Cerebellar cortex (tissue), 1 donor: ENCODE measurements around the gene ACOX1.

ENCODE experiments used
- DNase-seq: peaks from one replicate; pipeline ENCODE4 v3.0.0-alpha.2; 2015; ENCODE audit warnings: low spot score

ACOX1 gene

DNA sequence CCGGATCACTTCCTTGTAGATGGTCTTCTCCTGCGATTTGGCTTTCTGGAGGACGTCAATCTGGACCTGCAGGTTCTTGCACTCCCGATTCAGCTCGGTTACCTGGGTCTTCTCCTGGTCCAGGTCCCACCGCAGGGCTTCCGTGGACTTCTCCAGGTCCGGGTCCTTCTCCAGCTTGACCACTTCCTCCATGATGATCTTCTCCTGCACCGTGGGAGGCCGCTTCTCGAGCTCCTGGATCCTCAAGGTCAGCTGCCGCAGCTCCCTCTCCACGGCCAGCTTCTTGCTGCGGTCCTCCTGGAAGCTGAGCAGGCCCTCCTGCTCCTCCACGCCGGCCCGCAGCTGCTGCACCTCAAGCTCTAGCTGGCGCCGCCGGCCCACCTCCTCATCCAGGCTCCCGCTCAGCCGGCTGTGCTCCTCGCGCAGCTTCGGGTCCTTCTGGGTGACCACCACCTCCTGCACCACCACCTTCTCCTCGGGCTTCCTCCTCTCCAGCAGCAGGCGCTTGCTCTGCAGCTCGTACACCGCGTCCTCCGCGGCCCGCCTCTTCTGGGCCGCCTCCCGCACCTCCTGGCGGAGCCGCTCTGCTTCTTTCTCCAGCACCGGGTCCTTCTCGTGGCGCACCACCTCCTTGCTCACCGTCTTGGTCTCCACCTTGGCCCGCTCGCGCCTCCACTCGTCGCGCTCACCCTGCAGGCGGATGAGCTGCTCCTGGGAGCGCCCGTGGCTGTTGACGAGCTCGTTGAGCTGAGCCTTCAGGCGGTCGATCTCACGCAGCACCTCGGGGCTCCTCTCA lies 29.9 kb upstream of the ACOX1 start:
- DNase-seq: no peak

DNA sequence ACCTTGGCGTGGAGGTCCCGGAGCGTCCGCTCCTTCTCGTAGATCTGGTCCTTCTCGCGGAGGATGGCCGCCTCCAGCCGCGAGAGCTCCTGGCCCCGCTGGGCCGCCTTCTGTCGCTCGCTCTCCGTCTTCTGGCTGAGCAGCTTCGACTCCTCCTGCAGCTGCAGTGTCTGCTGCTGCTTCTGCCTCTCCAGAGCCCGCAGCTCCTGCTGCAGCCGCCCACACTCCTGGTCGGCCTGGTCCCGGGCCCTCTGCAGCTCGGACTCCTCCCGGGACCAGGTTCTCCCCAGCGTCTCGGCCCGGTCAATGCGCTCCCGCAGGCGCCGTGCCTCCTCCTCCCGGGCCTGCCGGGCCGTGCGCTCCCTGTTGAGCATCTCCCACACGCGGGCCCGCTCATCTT lies 29.2 kb upstream of the ACOX1 start:
- no peak for DNase-seq

DNA sequence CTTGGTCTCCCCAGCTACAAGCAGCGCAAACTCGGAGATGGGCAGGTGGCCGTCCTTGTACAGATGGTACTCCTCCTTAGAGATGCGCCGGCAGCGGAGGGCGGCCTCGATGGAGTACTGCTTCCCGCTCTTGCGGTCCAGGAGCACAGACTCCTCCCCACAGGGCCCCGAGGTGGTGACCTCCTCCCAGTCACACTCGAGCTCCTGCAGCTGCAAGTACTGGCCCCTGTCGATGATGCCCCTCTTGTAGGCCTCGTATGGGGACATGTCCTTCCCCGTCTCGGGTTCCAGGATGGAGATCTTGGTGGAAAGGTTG lies 28.8 kb upstream of the ACOX1 start:
- no peak for DNase-seq

DNA sequence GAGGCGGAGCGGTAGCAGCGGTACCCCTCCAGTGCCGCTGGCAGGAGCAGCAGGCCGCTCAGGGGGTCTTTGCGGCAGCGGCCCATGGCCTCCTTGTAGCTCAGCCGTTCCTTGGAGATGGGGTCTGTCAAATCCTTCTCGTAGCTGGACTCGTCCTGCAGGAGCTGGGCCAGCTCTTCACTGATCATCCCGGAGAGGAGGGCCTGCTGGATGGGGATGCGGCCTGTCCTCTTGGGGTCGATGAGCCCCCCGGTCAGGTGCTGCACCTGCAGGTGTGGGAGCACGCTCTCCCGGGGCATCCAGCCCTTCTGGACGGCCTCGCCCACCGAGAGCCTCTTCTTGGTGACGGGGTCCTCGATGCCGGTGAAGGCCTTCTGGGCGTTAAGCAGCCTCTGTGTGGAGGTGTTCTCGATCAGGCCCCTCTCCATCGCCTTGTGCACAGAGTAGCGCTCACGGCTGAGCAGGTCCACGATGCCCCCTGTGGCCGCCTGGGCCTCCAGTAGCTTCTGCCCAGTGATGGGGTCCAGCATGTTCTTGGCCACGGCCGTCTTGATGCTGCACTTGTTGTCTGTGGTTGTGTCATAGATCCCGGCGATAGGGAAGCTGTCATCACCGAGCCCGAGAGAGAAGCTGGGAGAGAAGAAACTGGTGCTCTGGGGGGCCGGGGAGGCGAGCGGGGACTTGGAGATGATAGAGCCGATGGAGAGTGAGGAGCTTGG lies 28.3 kb upstream of the ACOX1 start:
- no peak for DNase-seq

DNA sequence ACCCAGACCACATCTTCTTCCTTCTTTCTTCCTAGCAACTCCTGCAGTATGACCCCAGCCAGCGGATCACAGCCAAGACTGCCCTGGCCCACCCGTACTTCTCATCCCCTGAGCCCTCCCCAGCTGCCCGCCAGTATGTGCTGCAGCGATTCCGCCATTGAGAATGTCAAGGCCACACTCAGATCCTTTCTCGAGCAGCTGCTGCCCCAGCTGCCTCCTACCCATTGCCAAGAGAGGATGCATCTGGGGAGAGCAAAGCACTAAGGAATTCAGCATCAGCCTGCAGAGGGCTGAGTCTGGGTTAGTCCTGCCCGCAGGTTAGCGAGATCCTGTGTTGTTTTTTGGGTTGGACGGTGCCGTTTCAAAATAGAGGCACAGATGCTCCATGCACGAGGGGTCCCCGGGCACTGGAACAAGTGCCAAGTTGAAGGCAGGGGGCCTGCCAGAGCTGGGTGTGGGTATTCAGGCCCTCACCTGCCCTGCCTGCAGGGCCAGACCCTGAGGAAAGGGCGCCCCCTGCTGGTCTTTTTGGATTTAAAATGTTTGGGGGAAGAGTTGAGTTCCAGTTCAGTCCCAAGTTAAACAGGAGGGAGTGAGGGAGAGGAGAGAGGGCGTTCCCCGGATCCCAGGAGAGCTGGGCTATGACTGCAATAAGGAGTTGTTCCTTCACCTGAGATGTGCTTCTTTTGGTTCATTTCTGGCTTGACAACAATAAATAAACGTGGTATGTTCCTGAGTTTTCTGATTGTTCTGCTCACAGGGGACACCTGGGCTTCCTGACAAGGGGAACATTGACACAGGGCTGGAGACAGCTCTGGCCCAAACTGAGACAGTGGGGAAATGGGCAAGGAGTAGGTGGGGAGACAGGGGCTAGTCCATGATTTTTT lies 26.5 kb upstream of the ACOX1 start:
- peak; percentile 71 for DNase-seq

DNA sequence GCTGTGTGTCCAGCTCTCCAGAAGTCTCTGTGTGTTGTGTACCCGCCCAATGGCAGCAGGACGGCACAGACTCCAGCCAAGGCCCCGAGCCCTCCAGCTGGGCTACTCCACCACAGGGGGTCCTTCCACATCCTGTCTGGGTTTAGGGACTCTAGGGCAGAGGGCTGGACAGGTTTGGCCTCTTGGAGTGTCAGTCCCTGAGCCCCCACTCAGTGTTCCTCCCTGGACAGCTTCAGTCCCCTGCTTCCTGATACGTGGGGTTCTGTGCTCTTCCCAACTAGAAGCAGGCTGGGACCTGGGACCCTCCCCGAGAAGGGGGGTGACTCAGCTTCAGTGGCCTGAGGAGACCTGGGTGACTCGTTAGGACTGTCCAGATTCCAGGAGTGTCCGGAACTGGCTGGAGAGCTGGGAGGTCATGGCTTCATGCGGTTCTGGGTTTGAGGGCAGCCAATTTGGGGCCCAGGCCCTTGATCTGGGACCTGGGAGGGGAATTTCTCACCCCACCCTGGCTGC lies 25.8 kb upstream of the ACOX1 start:
- DNase-seq: no peak

DNA sequence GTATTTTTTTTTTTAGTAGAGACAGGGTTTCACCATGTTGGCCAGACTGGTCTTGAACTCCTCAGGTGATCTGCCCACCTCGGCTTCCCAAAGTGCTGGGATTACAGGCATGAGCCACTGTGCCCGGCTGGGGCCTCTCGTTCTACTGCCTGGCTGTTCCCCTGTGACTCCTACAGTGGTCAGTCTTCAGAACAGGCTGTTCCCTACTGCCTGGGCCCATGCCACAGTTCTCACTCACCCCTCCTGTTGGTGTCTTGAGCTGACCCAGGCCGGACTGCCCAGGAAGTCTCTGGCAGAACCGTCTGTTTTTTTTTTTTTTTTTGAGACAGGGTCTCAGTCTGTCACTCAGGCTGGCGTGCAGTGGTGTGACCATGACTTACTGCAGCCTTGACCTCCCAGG lies 24.9 kb upstream of the ACOX1 start:
- no peak for DNase-seq

DNA sequence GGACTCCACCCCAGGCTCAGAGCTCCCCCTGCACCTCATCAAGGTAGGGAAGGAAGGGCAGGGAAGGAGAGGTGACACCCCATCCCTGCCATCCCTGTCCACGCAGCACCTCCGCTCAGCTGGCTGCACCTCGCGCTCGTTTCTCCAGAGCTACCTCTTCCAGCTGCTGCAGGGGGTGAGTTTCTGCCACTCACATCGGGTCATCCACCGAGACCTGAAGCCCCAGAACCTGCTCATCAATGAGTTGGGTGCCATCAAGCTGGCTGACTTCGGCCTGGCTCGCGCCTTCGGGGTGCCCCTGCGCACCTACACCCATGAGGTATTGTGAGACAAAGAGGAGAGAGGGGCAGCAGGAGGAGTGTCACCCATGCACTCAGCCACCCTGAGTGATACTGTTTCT lies 23.1 kb upstream of the ACOX1 start:
- DNase-seq: no peak

DNA sequence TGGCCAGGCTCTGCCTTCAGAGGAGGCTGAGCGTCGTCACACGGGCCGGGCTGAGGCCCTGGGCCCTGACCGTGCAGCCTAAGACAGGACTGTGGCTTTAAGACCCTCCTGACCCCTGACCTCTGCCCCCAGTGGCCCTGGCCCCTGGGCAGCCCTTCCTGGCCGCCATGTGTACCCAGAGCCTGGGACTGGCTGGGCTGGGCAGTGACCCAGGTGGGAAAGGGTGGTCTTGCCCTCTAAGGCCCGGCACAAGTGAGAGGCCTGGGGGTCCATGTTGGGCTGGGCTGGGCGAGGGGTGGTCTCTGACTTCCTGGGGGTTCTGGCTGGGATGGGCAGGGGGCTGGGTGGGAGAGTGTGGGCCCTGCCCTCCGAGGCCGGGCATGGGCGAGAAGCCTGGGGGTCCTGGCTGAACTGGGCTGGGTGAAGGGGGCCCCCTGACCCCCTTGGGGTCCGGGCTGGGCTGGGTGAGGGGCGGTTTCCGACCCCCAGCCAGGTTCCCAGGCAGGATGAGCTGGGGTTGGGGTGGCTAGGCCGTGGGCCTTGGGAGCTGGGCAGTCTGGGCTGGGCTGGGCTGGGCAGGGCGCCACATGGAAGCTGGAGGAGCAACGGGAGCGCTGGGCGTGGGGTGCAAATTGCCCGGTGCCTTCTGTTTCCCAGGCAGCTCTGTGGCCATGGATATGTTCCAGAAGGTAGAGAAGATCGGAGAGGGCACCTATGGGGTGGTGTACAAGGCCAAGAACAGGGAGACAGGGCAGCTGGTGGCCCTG lies 22.0 kb upstream of the ACOX1 start, which contains the start of gene CDK3:
CDK3 (plus strand) TSS at position 101 of the 767 bp plus-strand sequence; CDS start at position 672, 571 bp downstream.
- DNase-seq: no peak

DNA sequence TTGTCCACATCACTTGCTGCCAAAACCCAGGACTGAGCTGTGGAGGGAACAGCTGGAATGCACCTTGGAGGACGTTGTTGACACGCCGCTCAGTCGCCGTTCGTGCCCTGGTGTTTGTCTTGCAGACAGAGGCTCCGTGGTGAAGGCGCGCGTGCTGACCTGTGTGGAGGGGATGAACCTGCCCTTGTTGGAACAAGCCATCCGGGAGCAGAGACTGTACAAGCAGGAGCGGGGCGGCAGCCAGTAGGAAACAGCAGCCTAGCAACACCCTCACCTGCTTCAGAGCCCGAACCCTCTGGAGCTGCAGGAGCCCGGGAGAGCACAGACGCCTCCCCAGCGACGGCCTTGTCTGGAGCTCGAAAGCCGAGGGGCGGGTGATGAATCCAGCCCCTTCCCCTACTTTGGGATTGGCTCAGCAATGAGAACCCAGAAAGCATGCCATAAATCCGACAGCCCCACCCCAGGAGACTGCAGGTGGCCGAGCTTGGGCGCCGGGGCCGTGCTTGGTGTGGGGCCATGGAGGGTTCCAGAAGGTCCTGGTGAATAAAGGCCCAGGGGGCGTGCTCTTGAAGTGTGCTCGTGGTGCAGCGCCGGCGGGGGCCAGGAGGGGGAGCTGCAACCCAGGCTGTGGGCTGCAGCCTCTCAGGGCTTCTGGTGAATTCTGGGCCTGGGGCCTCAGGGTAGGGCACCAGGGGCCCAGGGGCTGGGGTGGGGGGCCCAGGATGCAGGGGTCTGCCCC lies 21.2 kb upstream of the ACOX1 start:
- peak; percentile 33 for DNase-seq

DNA sequence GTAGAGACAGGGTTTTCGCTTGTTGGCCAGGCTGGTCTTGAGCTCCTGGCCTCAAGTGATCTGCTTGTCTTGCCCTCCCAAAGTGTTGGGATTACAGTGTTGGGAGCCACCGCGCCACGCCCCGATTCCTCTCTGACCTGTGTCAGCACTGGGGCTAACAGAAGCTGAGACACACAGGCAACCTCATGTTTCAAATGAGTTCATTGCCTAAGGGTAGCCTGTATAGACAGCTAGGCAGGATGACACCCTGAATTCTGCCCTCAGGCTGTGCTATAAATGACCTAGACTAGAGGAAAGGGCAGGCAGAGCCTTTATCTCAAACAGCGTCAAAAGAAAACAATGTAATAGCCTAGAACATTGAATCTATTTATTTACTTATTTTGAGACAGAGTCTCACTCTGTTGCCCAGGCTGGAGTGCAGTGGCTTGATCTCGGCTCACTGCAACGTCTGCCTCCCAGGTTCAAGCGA lies 19.4 kb upstream of the ACOX1 start:
- DNase-seq: no peak

DNA sequence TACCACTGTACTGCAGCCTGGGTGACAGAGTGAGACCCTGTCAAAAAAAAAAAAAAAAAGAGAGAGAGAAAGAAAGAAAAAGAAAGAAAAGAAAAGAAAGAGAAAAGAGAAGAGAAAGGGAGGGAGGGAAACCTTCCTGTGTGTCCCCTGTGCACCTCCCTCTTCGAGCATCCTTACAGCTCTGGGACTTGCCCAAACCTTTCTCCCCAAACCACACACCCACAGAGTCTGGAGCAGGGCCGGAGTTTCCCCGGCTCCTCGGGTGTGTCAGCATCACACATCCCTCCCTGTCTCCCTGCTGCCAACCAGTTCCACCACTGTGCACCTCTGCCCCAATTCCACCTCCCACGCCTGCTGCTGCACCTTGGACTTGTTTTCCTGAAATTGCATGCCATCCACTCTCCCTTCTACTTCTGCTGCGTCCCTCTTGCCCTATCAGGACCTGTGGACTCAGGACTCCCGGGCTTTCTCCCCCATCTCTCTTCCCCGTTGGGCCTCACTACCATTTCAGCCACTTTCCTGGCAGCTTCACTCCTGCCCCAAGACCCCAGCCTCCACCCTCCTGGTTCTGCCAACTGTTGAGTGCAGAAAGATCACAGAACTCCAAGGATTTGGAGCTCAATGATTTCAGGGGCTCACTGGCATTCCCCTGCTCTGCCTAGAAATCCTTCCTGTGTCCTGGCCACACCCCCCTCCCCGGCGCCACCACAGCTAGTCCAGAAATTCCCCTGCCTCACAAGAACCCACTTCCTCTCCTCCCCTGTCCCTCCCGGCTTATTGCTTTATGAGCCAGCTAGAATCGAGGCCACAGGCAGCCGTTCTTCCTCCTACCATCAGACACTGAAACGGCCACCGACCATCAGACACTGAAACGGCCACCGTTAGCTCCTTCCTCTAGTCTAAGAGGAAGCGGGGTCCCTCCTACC lies 18.0 kb upstream of the ACOX1 start:
- DNase-seq: no peak

DNA sequence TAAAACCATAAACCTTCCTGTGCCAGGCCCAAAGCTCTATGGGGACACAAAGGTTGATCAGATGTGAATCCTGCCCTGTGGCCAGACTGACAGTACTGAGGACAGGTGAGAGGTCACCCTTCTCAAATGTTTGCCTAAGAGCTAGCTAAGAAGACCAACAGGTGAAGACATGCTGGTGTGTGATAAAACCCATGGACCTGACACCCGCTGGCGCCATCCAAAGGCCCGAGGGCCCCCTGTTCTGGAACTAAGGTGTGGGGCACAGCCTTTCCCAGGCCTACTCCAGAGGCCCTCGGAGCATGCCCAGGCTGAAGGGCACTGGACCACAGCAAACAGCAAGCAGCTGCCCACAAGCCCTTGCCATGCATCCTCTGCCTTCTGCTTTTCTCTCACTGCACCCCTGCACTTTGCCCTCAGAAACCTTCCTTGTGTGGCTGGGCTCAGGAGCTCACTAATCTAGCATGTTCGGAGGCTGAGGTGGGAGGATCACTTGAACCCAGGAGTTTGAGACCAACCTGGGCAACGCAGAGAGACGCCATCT lies 16.5 kb upstream of the ACOX1 start:
- DNase-seq: no peak

DNA sequence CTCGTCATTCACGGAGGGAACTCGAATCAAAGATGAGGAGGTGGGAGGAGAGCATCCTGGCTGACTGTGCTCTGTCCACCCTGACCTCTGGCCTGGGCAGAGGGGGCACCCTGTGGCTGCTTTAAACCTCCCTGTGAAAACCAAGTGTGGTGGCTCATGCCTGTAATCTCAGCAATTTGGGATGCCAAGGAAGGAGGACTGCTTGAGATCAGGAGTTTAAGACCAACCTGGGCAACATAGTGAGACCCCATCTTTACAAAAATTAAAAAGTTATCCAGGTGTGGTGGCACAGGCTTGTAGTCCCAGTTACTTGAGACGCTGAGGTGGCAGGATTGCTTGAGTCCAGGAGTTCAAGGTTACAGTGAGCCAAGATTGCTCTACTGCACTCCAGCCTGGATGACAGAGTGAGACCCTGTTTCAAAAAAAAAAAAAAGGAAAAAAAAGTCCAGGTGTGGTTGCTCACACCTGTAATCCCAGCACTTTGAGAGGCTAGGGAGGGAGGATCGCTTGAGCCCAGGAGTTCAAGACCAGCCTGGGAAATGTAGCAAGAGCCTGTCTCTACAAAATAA lies 15.9 kb upstream of the ACOX1 start:
- DNase-seq: no peak

DNA sequence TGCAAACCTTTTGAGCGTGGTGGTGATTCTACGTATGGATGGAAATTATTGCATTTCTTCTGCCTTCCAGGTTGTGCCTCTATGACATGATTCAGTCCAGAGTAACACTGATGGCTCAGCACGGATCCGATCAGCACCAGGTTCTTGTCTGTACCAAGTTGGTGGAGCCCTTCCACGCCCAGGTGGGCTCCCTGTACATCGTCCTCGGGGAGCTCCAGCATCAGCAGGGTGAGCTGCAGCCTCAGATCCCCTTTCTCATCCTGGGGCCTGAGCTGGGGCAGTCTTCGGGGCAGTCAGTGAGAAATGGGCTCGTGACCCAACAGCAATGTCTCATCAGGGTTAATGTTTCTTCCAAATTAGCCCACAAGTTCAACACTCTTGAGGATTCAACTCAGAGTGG lies 12.4 kb upstream of the ACOX1 start:
- DNase-seq: no peak

DNA sequence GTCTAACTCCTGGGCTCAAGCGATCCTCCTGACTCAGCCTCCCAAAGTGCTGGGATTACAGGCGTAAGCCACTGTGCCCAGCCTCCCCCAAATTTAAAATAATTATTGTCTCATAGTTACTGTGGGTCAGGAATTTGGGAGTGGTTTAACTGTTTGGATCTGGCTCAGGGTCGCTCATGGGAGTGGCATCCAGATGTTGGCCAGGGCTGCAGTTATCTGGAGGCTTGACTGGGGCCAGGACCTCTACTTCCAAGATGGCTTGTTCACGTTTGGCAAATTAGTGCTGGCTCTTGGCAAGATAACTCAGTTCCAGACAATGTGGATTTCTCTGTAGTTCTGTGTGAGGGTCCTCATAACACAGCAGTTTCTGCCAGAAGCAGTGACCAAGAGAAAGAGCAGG lies 8.1 kb upstream of the ACOX1 start:
- DNase-seq: no peak

DNA sequence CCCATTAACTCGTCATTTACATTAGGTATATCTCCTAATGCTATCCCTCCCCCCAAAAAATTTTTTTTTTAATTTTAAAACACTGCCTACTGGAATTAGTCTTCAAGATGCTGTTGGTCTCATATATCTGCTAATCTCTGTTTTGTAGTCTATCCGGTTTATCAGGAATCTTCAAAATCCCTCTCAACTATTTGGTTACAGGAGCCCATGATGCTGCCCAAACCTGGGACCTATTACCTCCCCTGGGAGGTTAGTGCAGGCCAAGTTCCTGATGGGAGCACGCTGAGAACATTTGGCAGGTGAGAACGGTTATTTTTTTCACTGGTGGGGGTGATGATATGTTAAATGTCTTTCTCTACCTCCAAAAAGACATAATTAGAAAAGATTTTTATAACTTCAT lies 7.0 kb upstream of the ACOX1 start:
- no peak for DNase-seq

DNA sequence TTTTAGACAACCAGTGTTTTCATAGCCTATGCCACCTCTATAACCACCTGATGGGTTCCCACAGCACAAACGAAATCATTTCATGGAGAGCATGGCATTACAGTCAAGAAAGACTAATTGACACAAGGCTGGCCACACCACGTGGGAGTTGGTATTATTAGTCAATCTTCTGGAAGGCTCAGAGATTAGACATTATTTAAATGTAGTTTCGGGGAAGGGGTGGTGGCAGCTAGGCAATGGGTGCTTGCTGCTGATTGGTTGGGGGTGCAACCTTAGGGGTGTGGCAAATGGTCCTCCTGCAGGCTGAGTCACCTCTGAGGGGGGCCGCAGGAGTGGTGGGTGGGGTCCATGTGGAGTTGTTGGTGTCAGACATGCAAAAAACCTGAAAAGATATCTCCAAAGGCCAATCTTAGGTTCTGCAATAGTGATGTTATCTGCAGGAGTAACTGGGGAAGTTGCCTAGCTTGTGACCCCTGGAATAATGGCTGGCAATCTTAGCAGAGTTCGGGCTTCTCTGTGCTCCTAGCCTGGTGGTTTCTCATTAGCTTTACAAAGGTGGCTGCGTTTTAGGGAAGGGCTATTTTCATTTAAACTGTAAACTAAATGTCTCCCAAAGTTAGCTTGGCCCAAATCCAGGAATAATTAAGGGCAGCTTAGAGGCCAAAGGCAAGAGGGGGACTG lies 4.7 kb upstream of the ACOX1 start:
- DNase-seq: no peak
